SU-DHL-6 (cell line): ENCODE data around the gene KERA.

ENCODE experiments used
- H2AFZ ChIP-seq: fragments of 200-600 bp; sonication (generic); 2 replicates; pipeline ENCODE4 v1.6.1; 2014; ENCODE audit warnings: low read depth, mild to moderate bottlenecking, moderate library complexity, mixed read lengths, antibody characterized with exemption, low read length; ENCODE audit not compliant: severe bottlenecking
- H3F3A ChIP-seq: fragments of 200-600 bp; shearing (Covaris generic); 2 replicates; pipeline ENCODE4 v1.6.0; 2016; ENCODE audit warnings: antibody characterized with exemption, mild to moderate bottlenecking; ENCODE audit not compliant: insufficient read depth
- H3K27ac ChIP-seq: fragments of 200-600 bp; sonication (generic); 2 replicates; pipeline ENCODE4 v1.5.1; 2016; ENCODE audit warnings: low read depth, mild to moderate bottlenecking, low read length, moderate library complexity, mixed read lengths
- H3K27me3 ChIP-seq: fragments of 200-600 bp; sonication (generic), shearing (Covaris generic); 2 replicates; pipeline ENCODE4 v1.6.0; 2014; ENCODE audit warnings: mild to moderate bottlenecking, low read length
- H3K36me3 ChIP-seq: fragments of 200-600 bp; sonication (generic); 2 replicates; pipeline ENCODE4 v1.6.1; 2014; ENCODE audit warnings: mild to moderate bottlenecking, low read length, mixed read lengths
- H3K4me2 ChIP-seq: fragments of 300-600, 200-600 bp; shearing (Covaris generic), sonication (generic); 2 replicates; pipeline ENCODE4 v1.6.0; 2014; ENCODE audit warnings: low read length, low read depth, mild to moderate bottlenecking; ENCODE audit not compliant: poor library complexity, severe bottlenecking
- H3K4me3 ChIP-seq: fragments of 200-600 bp; sonication (generic); 2 replicates; pipeline ENCODE4 v1.5.1; 2014; ENCODE audit warnings: antibody characterized with exemption, low read length, mild to moderate bottlenecking, mixed read lengths; ENCODE audit not compliant: insufficient read depth, poor library complexity, severe bottlenecking
- H3K79me2 ChIP-seq: fragments of 200-600 bp; sonication (generic); 2 replicates; pipeline ENCODE4 v1.6.1; 2014; ENCODE audit warnings: mild to moderate bottlenecking, low read length, moderate library complexity; ENCODE audit not compliant: insufficient read depth
- H3K9ac ChIP-seq: fragments of 200-600 bp; sonication (generic); 2 replicates; pipeline ENCODE4 v1.7.0; 2014; ENCODE audit warnings: mild to moderate bottlenecking, low read length
- H3K9me2 ChIP-seq: fragments of 200-600 bp; sonication (generic); replicated peaks from 2 replicates; pipeline ENCODE4 v1.6.1; 2014; ENCODE audit warnings: low read length; ENCODE audit not compliant: insufficient read depth
- H3K9me3 ChIP-seq: fragments of 200-600 bp; sonication (generic); 2 replicates; pipeline ENCODE4 v1.6.1; 2014; ENCODE audit warnings: low read length, mixed read lengths; ENCODE audit not compliant: insufficient read depth
- H4K20me1 ChIP-seq: fragments of 200-600 bp; sonication (generic); 2 replicates; pipeline ENCODE4 v1.6.1; 2014; ENCODE audit warnings: low read depth, mild to moderate bottlenecking, antibody characterized with exemption, low read length, moderate library complexity, mixed read lengths
- EZH2phosphoT487 ChIP-seq: fragments of 200-600 bp; sonication (generic), shearing (Covaris generic); conservative IDR thresholded peaks from 2 replicates; pipeline ENCODE4 v1.6.1; 2018; ENCODE audit warnings: mild to moderate bottlenecking, antibody characterized with exemption, low read length, moderate library complexity, mixed read lengths
- TF ChIP-seq, protein P1 (sequence below): fragments of 200-600 bp; sonication (generic); IDR thresholded peaks from one replicate; pipeline ENCODE4 v1.5.1; 2017; ENCODE audit warnings: antibody characterized with exemption, mild to moderate bottlenecking, low read length, moderate library complexity; ENCODE audit not compliant: insufficient read depth, poor library complexity, severe bottlenecking

KERA gene

DNA sequence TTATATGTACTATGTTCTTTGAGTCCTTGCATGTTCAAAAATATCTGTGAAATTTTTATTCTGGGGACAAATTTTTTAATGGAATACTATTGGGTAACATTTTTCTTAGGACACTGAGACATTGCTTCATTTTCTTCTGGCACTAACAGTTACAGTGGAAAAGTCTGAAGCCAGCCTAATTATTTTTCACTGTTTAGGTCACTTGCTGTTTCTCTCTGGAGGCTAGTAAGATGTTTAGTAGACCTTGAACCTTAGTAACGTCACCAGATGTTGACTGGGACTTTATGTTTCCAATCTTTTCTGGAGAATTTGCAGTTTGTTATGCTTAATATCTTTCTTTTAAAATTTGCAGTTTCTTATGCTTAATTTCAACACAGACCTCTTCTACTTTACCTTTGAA lies 40.8 kb downstream of the KERA start:
- Histone ChIP-seq H3K9me3 (no peaks in the 10 kb centered on the region), H3K79me2 (no peaks in the 10 kb centered on the region), H3K9ac (no peak overlapping the region), H3K36me3 (no peaks in the 10 kb centered on the region), H2AFZ (no peak overlapping the region), H3K27me3 (no peaks in the 10 kb centered on the region), H3K27ac (no peak overlapping the region), H3K4me2 (no peak overlapping the region), H3K4me3 (no peak overlapping the region), H4K20me1 (no peaks in the 10 kb centered on the region), H3K9me2 (no peaks in the 10 kb centered on the region), H3F3A (no peaks in the 10 kb centered on the region)
- TF ChIP-seq, protein P1, sequence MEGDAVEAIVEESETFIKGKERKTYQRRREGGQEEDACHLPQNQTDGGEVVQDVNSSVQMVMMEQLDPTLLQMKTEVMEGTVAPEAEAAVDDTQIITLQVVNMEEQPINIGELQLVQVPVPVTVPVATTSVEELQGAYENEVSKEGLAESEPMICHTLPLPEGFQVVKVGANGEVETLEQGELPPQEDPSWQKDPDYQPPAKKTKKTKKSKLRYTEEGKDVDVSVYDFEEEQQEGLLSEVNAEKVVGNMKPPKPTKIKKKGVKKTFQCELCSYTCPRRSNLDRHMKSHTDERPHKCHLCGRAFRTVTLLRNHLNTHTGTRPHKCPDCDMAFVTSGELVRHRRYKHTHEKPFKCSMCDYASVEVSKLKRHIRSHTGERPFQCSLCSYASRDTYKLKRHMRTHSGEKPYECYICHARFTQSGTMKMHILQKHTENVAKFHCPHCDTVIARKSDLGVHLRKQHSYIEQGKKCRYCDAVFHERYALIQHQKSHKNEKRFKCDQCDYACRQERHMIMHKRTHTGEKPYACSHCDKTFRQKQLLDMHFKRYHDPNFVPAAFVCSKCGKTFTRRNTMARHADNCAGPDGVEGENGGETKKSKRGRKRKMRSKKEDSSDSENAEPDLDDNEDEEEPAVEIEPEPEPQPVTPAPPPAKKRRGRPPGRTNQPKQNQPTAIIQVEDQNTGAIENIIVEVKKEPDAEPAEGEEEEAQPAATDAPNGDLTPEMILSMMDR, result no peak
- TF ChIP-seq EZH2phosphoT487, result no peak

DNA sequence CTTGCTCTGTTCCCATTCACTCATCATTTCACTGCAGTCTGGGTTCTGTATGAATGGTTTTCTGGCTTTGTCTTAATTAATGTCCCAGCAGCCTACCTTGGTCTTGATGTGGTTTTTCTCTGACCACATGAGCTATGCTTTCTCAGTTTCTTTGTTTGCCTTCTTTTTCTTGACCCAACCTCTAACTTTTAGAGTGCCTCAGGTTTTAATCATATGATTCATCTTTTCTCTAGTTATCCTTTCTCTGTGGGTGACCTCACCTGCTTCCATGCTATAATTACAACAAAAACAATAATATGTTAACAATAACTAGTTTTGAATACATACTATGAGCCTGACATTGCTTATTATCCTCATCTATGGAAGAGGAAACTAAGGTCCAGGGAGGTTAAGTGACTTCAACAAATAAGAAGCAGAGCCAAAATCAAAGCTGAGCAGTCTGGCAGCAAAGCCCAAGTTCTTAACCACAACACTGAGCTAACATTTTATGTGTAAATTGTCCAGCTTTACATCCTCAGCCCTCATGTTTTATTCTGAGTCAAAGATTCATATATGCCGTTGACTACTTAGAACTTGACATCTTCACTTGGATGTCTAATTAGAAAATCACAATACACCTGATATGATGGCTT lies 48.4 kb downstream of the KERA start:
- Histone ChIP-seq H3K27ac (no peak overlapping the region), H2AFZ (no peak overlapping the region), H3K4me3 (no peak overlapping the region), H3K9ac (no peak overlapping the region), H3F3A (no peaks in the 10 kb centered on the region), H3K9me3 (no peaks in the 10 kb centered on the region), H3K36me3 (no peaks in the 10 kb centered on the region), H3K4me2 (no peak overlapping the region), H3K9me2 (no peaks in the 10 kb centered on the region), H4K20me1 (no peaks in the 10 kb centered on the region), H3K27me3 (no peaks in the 10 kb centered on the region), H3K79me2 (no peaks in the 10 kb centered on the region)
- no peak for TF ChIP-seq EZH2phosphoT487
- TF ChIP-seq, protein P1, result no peak

DNA sequence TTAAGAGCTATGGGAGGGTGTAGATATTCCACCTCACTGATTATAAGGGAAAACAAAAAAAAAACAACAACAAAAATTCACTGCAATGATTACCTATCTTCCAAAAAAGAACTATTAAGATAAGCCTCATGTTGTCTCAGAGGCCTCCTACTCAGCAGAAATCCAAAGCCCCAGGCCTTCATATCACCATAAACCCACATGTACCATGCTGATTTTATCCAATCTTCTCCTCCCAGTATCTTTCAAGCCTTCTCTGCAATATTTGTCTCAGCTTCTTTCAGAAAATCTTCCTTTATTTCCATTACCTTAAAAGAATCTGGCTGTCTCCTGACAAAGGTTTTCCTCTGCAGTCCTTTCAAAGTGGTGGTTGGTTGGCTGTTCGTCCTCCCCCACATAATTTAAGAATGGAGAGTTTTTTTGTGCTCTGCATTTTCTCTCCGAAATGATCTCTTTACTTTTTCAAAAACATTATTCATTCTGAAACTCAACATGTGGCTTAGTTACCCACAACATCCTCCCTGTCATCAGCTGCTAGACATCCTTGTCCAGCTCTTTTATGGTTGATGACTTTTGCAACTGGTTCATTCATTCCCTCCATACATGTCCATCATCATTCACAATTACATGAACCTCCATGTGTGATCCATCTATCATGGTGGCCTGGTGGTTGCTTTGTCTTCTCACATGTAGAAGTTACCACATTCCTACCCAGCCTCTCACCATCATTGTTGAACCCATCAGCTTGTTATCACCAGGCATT lies 50.1 kb downstream of the KERA start:
- Histone ChIP-seq H3K27ac (no peak overlapping the region), H3K79me2 (no peaks in the 10 kb centered on the region), H3K27me3 (no peaks in the 10 kb centered on the region), H4K20me1 (no peaks in the 10 kb centered on the region), H3K9me2 (no peaks in the 10 kb centered on the region), H3K9ac (no peak overlapping the region), H3F3A (no peaks in the 10 kb centered on the region), H3K9me3 (no peaks in the 10 kb centered on the region), H3K36me3 (no peaks in the 10 kb centered on the region), H2AFZ (no peak overlapping the region), H3K4me3 (no peak overlapping the region), H3K4me2 (no peak overlapping the region)
- TF ChIP-seq, protein P1, result no peak
- no peak for TF ChIP-seq EZH2phosphoT487
